Ovary (tissue), 9 donors: ENCODE results near the gene ATAD5. TPM values are rescaled to one million over a fixed set of nuclear protein-coding genes. Genes with fewer than 3 reads are reported as not detected.

Experiments used
- DNase-seq, 5 donors: peaks; one replicate each; pipeline ENCODE4 v3.0.0-alpha.2; 2019 to 2020
- H3K27ac ChIP-seq, 2 donors: fragments of 200-600 bp; one replicate each; pipeline versions ENCODE4 v1.5.1 to v1.8.0; 2019 to 2022
- H3K27me3 ChIP-seq: fragments of 200-600 bp; one replicate; pipeline ENCODE4 v1.8.0; 2022
- H3K36me3 ChIP-seq: fragments of 200-600 bp; sonication (generic); one replicate; pipeline ENCODE4 v1.5.1; 2019
- H3K4me1 ChIP-seq: one replicate; pipeline ENCODE4 v1.8.1; 2013; ENCODE audit warnings: mild to moderate bottlenecking, moderate library complexity; ENCODE audit not compliant: insufficient read depth
- H3K4me3 ChIP-seq: fragments of 200-600 bp; sonication (generic); one replicate; pipeline ENCODE4 v1.5.1; 2017
- H3K9me3 ChIP-seq, 2 donors: fragments of 200-600 bp in 1 of 2; sonication (generic) in 1 of 2; one replicate each; pipeline versions ENCODE4 v1.5.1 to v1.8.1; 2013 to 2019; ENCODE audit warnings: mild to moderate bottlenecking in 1 of 2, moderate library complexity in 1 of 2
- CTCF ChIP-seq, 3 donors: fragments of 450-650 bp in 2 of 3; fragments of 200-600 bp in 1 of 3; IDR thresholded peaks; one replicate each; pipeline versions ENCODE4 v1.5.1 to v1.8.0; 2016 to 2022; ENCODE audit warnings: antibody characterized with exemption in 3 of 3, mild to moderate bottlenecking in 1 of 3
- EP300 ChIP-seq: sonication (generic); formaldehyde crosslinking; IDR thresholded peaks from one replicate; pipeline ENCODE4 v1.6.1; 2017; ENCODE audit warnings: antibody characterized with exemption
- POLR2A ChIP-seq: fragments of 450-650 bp; IDR thresholded peaks from one replicate; pipeline ENCODE4 v1.6.1; 2017; ENCODE audit warnings: antibody characterized with exemption, mild to moderate bottlenecking, moderate library complexity
- WGBS, 3 donors: extraction: QIAGEN DNeasy Blood & Tissue Kit in 1 of 3; methylation state at CpG; one replicate each; pipeline versions ENCODE4 v1.1.5 to v1.1.7; 2013 to 2017; 5-methylcytosine and 5-hydroxymethylcytosine counted together
- intact Hi-C, 4 donors: fragments of 100-400 bp; cut with DNase I; formaldehyde crosslinking; loops; one replicate each; pipeline versions ENCODE4 v1.11.0 to v1.15.1; 2022 to 2023
- polyA plus RNA-seq, 2 donors: library from polyadenylated mRNA; stranded (reverse); fragments of 200-250 nt in 1 of 2; fragments of 350-450 nt in 1 of 2; fragmentation: Illumina TruSeq in 1 of 2; extraction: RNeasy Lipid Tissue Mini Kit (QIAGEN cat#74804) in 1 of 2; gene quantifications; one replicate each; pipeline ENCODE4 v1.2.3, GENCODE V29; 2013 to 2014
- total RNA-seq, 7 donors: library from RNA; depleted of rRNA in 2 of 7; stranded (reverse); fragments of >200 nt in 2 of 7; fragmentation: NEBNext Ultra II Directional in 3 of 7; extraction: Animal tissue kit (Norgen Biotek cat#: 25700) in 3 of 7; gene quantifications; one replicate each; pipeline versions ENCODE4 v1.1.0 to v1.2.4, GENCODE V29; 2016 to 2023
- donor health status: DM: no; HTN: no; CAD: no; lungs with moderate emphysema.
- donor health status: DM: no; HTN: no; CAD: no.
- donor health status: Bipolar disorder and iron deficiency.
- donor health status: DM: yes; HTN: yes; CAD: no.
- donor health status: DM: no; HTN: no; CAD: no.
- donor health status: DM: yes; HTN: yes; CAD: no.

ATAD5 gene
- total and polyA plus RNA-seq, 9 donors: 0.62 to 2.5 (median 1.5) TPM

- Histone ChIP-seq H3K9me3 (no peaks in the 10 kb centered on the region), H3K27me3 (no peaks in the 10 kb centered on the region), H3K27ac (no peak overlapping the region), H3K36me3 (no peaks in the 10 kb centered on the region), H3K4me1 (no peaks in the 10 kb centered on the region), H3K4me3 (no peak overlapping the region)
- intact Hi-C loops: no loop called here
- WGBS, 3 donors: 68 to 82% (median 76%) methylated on average over 5 of the region's 5 CpGs
- TF ChIP-seq POLR2A (no peak), CTCF (IDR thresholded peaks at IDR 0.05) (no peak), EP300 (no peak)
- no peak for DNase-seq
Measured at GRCh38 chr17:30915833-30916611, 84.3 kb downstream of the ATAD5 start.

GRCh38 chr17:30917050-30917449 lies 85.3 kb downstream of the ATAD5 start:
- intact Hi-C loops: no loop called here
- H3K9me3 ChIP-seq: no peaks in the 10 kb centered on the region
- H3K27me3 ChIP-seq: no peaks in the 10 kb centered on the region
- no peaks in the 10 kb centered on the region for H3K36me3 ChIP-seq
- H3K4me3 ChIP-seq: no peak overlapping the region
- H3K27ac ChIP-seq: no peak overlapping the region
- TF ChIP-seq EP300: no peak
- no peak for TF ChIP-seq POLR2A
- no peak for TF ChIP-seq CTCF (IDR thresholded peaks at IDR 0.05)
- no peak for DNase-seq
- peaks cover 4% of the 10 kb centered on the region for H3K4me1 ChIP-seq

GRCh38 chr17:30920282-30920681 lies 88.5 kb downstream of the ATAD5 start:
- intact Hi-C loops: no loop called here
- TF ChIP-seq EP300 (no peak), CTCF (IDR thresholded peaks at IDR 0.05) (no peak), POLR2A (no peak)
- no peaks in the 10 kb centered on the region for H3K9me3 ChIP-seq
- no peaks in the 10 kb centered on the region for H3K36me3 ChIP-seq
- no peak overlapping the region for H3K27ac ChIP-seq
- H3K4me1 ChIP-seq: peaks cover 8% of the 10 kb centered on the region
- H3K27me3 ChIP-seq: no peaks in the 10 kb centered on the region
- no peak overlapping the region for H3K4me3 ChIP-seq
- 31 to 39% (median 33%) methylated on average over 4 of the region's 4 CpGs for WGBS, 3 donors
- no peak for DNase-seq

- Histone ChIP-seq H3K4me1 (peaks cover 8% of the 10 kb centered on the region), H3K27me3 (no peaks in the 10 kb centered on the region), H3K36me3 (no peaks in the 10 kb centered on the region), H3K27ac (no peak overlapping the region), H3K9me3 (no peaks in the 10 kb centered on the region), H3K4me3 (no peak overlapping the region)
- TF ChIP-seq CTCF (IDR thresholded peaks at IDR 0.05): no peak
- TF ChIP-seq POLR2A: no peak
- no peak for TF ChIP-seq EP300
- intact Hi-C loops: no loop called here
- WGBS, 3 donors: 82 to 83% (median 82%) methylated on average over 11 of the region's 11 CpGs
- no peak for DNase-seq
Measured at GRCh38 chr17:30920683-30921543, 89.1 kb downstream of the ATAD5 start.
